Measurements from ENCODE around the gene GMDS. TPM values are rescaled to one million over a fixed set of nuclear protein-coding genes. Genes with fewer than 3 reads are reported as not detected.

GMDS gene
- total RNA-seq, 1 experiment from 2014 or later: 31.1 TPM

DNA sequence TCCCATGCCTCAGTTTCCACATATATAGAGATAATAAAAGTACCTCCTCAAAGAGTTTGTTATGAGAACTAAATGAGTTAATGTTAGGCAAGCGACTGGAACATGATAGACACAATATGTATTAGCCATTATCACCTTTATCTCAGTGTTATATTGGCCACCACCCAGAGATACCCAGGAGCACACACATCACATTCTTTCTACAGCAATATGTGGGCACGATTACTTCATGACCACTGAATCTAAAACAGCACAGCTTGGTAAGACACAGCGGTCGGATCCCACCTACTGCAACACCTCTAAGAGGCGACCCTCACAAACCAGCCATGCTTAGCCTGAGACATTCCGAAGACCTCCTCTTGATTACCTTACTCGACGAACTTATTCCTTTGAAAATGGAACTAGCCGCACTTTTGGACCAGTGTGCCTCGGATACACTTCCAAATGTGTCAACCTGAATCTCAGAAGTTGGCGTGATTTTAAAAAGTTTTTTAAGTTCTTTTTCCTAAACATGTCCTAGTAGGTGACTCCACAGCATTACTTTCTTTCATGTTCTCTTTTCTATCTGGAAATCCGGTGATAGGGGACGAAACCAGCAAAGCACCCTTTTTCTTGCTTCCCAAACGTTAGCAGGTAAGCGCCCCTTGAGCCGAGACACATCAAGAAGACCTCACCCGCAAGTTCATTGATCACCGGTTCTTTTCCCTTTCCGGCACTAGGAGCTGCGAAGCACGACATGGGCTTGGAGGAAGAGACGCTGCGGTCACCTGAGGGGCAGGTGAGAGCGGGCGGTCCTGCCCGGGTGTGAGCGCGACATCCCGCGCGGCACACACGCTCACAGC is 923 bp downstream of the GMDS start:
- Histone ChIP-seq H3K36me3 (ENCODE audit: control insufficient read depth, insufficient read depth, low read length) (no peaks in the 10 kb centered on the region), H3K4me1 (peaks cover 5% of the 10 kb centered on the region; the same call in 1 of the 2 replicates), H3K4me3 (ENCODE audit: low read depth, low read length) (peak overlapping the region; percentile 97), H3K27me3 (replicated peaks; ENCODE audit: control insufficient read depth, insufficient read depth, low read length) (no peaks in the 10 kb centered on the region), H3K9me3 (no peaks in the 10 kb centered on the region)
- H3K9me3 Mint-ChIP-seq (ENCODE audit: unreplicated experiment): no peaks in the 10 kb centered on the region
- peak overlapping the region; percentile 88 for H3K4me3 Mint-ChIP-seq (ENCODE audit: unreplicated experiment)
- BruUV-seq (replicated peaks): TSS peak; percentile 55
- CTCF ChIA-PET: interaction anchor here (1.0 kb wide), 1 partner anchor 36 kb away, joined by 3 read pairs; no protein-coding TSS in a partner anchor
- no peak for TF ChIP-seq CTCF (IDR thresholded peaks at IDR 0.05; ENCODE audit: insufficient read depth in 1 of 2, low read depth in 1 of 2, low read length in 1 of 2, severe bottlenecking in 1 of 2, unreplicated experiment in 1 of 2)
- peak overlapping the region; percentile 77 for H3K27ac Mint-ChIP-seq (ENCODE audit: unreplicated experiment)
- H3K36me3 Mint-ChIP-seq (ENCODE audit: insufficient read depth, unreplicated experiment): no peaks in the 10 kb centered on the region
- H3K27me3 Mint-ChIP-seq (ENCODE audit: insufficient read depth, unreplicated experiment): no peaks in the 10 kb centered on the region
- DNase-seq: peak; percentile 51 to 58
- POLR2A ChIA-PET: no interaction called here
- intact Hi-C loops (cut with micrococcal nuclease; ENCODE audit: unreplicated experiment): no loop called here
- peaks cover 17% of the 10 kb centered on the region for H3K4me1 Mint-ChIP-seq (ENCODE audit: low read depth, unreplicated experiment)

GRCh38 chr6:2242311-2242710 is 3.1 kb downstream of the GMDS start:
- intact Hi-C loops (cut with micrococcal nuclease; ENCODE audit: unreplicated experiment): no loop called here
- POLR2A ChIA-PET: no interaction called here
- no TSS peak for BruUV-seq (replicated peaks)

GRCh38 chr6:2240961-2241360 is 4.4 kb downstream of the GMDS start:
- BruUV-seq (replicated peaks): no TSS peak
- H3K4me1 Mint-ChIP-seq (ENCODE audit: low read depth, unreplicated experiment): peaks cover 7% of the 10 kb centered on the region
- DNase-seq: no peak
- no peaks in the 10 kb centered on the region for H3K36me3 Mint-ChIP-seq (ENCODE audit: insufficient read depth, unreplicated experiment)
- Histone ChIP-seq H3K27me3 (replicated peaks; ENCODE audit: control insufficient read depth, insufficient read depth, low read length) (no peaks in the 10 kb centered on the region), H3K9me3 (no peaks in the 10 kb centered on the region), H3K4me1 (peaks cover 5% of the 10 kb centered on the region; the same call in 1 of the 2 replicates), H3K4me3 (ENCODE audit: low read depth, low read length) (no peak overlapping the region), H3K36me3 (ENCODE audit: control insufficient read depth, insufficient read depth, low read length) (no peaks in the 10 kb centered on the region)
- no peaks in the 10 kb centered on the region for H3K27me3 Mint-ChIP-seq (ENCODE audit: insufficient read depth, unreplicated experiment)
- POLR2A ChIA-PET: no interaction called here
- H3K4me3 Mint-ChIP-seq (ENCODE audit: unreplicated experiment): no peak overlapping the region
- CTCF ChIA-PET: no interaction called here
- H3K27ac Mint-ChIP-seq (ENCODE audit: unreplicated experiment): no peak overlapping the region
- TF ChIP-seq CTCF (IDR thresholded peaks at IDR 0.05; ENCODE audit: insufficient read depth in 1 of 2, low read depth in 1 of 2, low read length in 1 of 2, severe bottlenecking in 1 of 2, unreplicated experiment in 1 of 2): no peak
- no peaks in the 10 kb centered on the region for H3K9me3 Mint-ChIP-seq (ENCODE audit: unreplicated experiment)
- intact Hi-C loops (cut with micrococcal nuclease; ENCODE audit: unreplicated experiment): no loop called here

More at GRCh38 chr6:2242311-2242710, 3.1 kb downstream of the GMDS start:
- DNase-seq: no peak
- peaks cover 5% of the 10 kb centered on the region; the same call in 1 of the 2 replicates for H3K4me1 ChIP-seq
- H3K36me3 ChIP-seq (ENCODE audit: control insufficient read depth, insufficient read depth, low read length): no peaks in the 10 kb centered on the region
- H3K4me3 ChIP-seq (ENCODE audit: low read depth, low read length): no peak overlapping the region
- H3K27ac Mint-ChIP-seq (ENCODE audit: unreplicated experiment): no peak overlapping the region
- H3K27me3 Mint-ChIP-seq (ENCODE audit: insufficient read depth, unreplicated experiment): no peaks in the 10 kb centered on the region
- peaks cover 9% of the 10 kb centered on the region for H3K4me1 Mint-ChIP-seq (ENCODE audit: low read depth, unreplicated experiment)
- H3K9me3 ChIP-seq: no peaks in the 10 kb centered on the region
- H3K27me3 ChIP-seq (replicated peaks; ENCODE audit: control insufficient read depth, insufficient read depth, low read length): no peaks in the 10 kb centered on the region
- H3K4me3 Mint-ChIP-seq (ENCODE audit: unreplicated experiment): no peak overlapping the region
- no peaks in the 10 kb centered on the region for H3K9me3 Mint-ChIP-seq (ENCODE audit: unreplicated experiment)
- CTCF ChIA-PET: no interaction called here
- no peaks in the 10 kb centered on the region for H3K36me3 Mint-ChIP-seq (ENCODE audit: insufficient read depth, unreplicated experiment)
- TF ChIP-seq CTCF (IDR thresholded peaks at IDR 0.05; ENCODE audit: insufficient read depth in 1 of 2, low read depth in 1 of 2, low read length in 1 of 2, severe bottlenecking in 1 of 2, unreplicated experiment in 1 of 2): no peak

Data from Caco-2 (cell line).